GM18498 (cell line): ENCODE measurements around the gene MALRD1.

Experiments used
- ATAC-seq: cut with Tn5 transposase; IDR thresholded peaks from one replicate; pipeline ENCODE4 v1.9.1; 2021; ENCODE audit warnings: mild to moderate bottlenecking, moderate library complexity; ENCODE audit not compliant: unreplicated experiment

The MALRD1 gene

GRCh38 chr10:19048489-19048888, at the start of gene MALRD1:
MALRD1 (plus strand) TSS chr10:19048801; CDS start chr10:19048939, 138 bp downstream.
- ATAC-seq, result no peak

- ATAC-seq, result no peak
Measured at GRCh38 chr10:19003341-19003740, 45.3 kb upstream of the MALRD1 start.

GRCh38 chr10:19012111-19012510, 36.5 kb upstream of the MALRD1 start:
- ATAC-seq, result no peak

- no peak for ATAC-seq
Measured at GRCh38 chr10:19014034-19014433, 34.6 kb upstream of the MALRD1 start.

GRCh38 chr10:19014498-19014897, 34.1 kb upstream of the MALRD1 start:
- no peak for ATAC-seq

- ATAC-seq, result no peak
Measured at GRCh38 chr10:19017116-19017890, 31.3 kb upstream of the MALRD1 start.

- no peak for ATAC-seq
Measured at GRCh38 chr10:19021162-19021561, 27.4 kb upstream of the MALRD1 start.

GRCh38 chr10:19024611-19025010, 24.0 kb upstream of the MALRD1 start:
- ATAC-seq, result no peak

GRCh38 chr10:19031763-19032162, 16.8 kb upstream of the MALRD1 start:
- ATAC-seq, result no peak

GRCh38 chr10:19033741-19034140, 14.9 kb upstream of the MALRD1 start:
- ATAC-seq, result no peak

GRCh38 chr10:19041171-19041570, 7.4 kb upstream of the MALRD1 start:
- no peak for ATAC-seq

GRCh38 chr10:19043431-19043830, 5.2 kb upstream of the MALRD1 start:
- ATAC-seq, result no peak

GRCh38 chr10:19046679-19047078, 1.9 kb upstream of the MALRD1 start:
- no peak for ATAC-seq

GRCh38 chr10:19048891-19049290, 290 bp downstream of the MALRD1 start:
- ATAC-seq, result no peak

GRCh38 chr10:19049567-19049966, 966 bp downstream of the MALRD1 start:
- no peak for ATAC-seq

GRCh38 chr10:19054289-19054835, 5.8 kb downstream of the MALRD1 start:
- ATAC-seq, result no peak

GRCh38 chr10:19058046-19058445, 9.4 kb downstream of the MALRD1 start:
- no peak for ATAC-seq

GRCh38 chr10:19063986-19064385, 15.4 kb downstream of the MALRD1 start:
- no peak for ATAC-seq

- ATAC-seq, result no peak
Measured at GRCh38 chr10:19071946-19072345, 23.3 kb downstream of the MALRD1 start.

- no peak for ATAC-seq
Measured at GRCh38 chr10:19077276-19077675, 28.7 kb downstream of the MALRD1 start.

GRCh38 chr10:19096501-19097073, 48.0 kb downstream of the MALRD1 start:
- no peak for ATAC-seq

- ATAC-seq, result no peak
Measured at GRCh38 chr10:19097151-19097550, 48.5 kb downstream of the MALRD1 start.
